ENCODE measurements around the gene FAM83F.

GRCh38 chr22:40029189-40029890 lies 34.6 kb downstream of the FAM83F start:
- TF ChIP-seq ZNF121 (CRISPR knock-in tag; IDR thresholded peaks at IDR 0.05) (no peak), ELF4 (CRISPR knock-in tag; IDR thresholded peaks at IDR 0.05; ENCODE audit: low read depth) (no peak), CTCF (IDR thresholded peaks at IDR 0.05) (no peak), E2F5 (CRISPR knock-in tag; IDR thresholded peaks at IDR 0.05) (no peak), MXD4 (CRISPR knock-in tag; IDR thresholded peaks at IDR 0.05; ENCODE audit: borderline replicate concordance) (no peak), CREM (CRISPR knock-in tag; IDR thresholded peaks at IDR 0.05) (no peak), JUN (CRISPR knock-in tag; IDR thresholded peaks at IDR 0.05) (no peak), CREB1 (CRISPR knock-in tag; IDR thresholded peaks at IDR 0.05) (no peak), GRHL2 (CRISPR knock-in tag; IDR thresholded peaks at IDR 0.05; ENCODE audit: insufficient replicate concordance, severe bottlenecking) (no peak), IRF1 (CRISPR knock-in tag; IDR thresholded peaks at IDR 0.05) (no peak), FOXP4 (CRISPR knock-in tag; IDR thresholded peaks at IDR 0.05) (no peak), ATF6 (CRISPR knock-in tag; IDR thresholded peaks at IDR 0.05) (no peak), ATF2 (CRISPR knock-in tag; IDR thresholded peaks at IDR 0.05; ENCODE audit: borderline replicate concordance, low read depth) (no peak), NFATC4 (CRISPR knock-in tag; IDR thresholded peaks at IDR 0.05) (no peak)

All from WTC11 (cell line).